GM12875 (cell line): ENCODE results near the gene AIFM3.

ENCODE experiments used
- H3K4me3 ChIP-seq: one replicate; pipeline ENCODE4 v1.5.1; 2011; ENCODE audit warnings: low read depth, low read length, control low read depth
- CTCF ChIP-seq: IDR thresholded peaks from 2 replicates; pipeline ENCODE4 v1.5.1; 2011; ENCODE audit warnings: low read depth, mild to moderate bottlenecking, control low read depth, inconsistent platforms, low read length, moderate library complexity, borderline replicate concordance; ENCODE audit not compliant: insufficient read depth

AIFM3 gene

GRCh38 chr22:21018314-21018713 is 51.3 kb downstream of the AIFM3 start:
- no peak for TF ChIP-seq CTCF
- H3K4me3 ChIP-seq = no peak overlapping the region

- no peak overlapping the region for H3K4me3 ChIP-seq
- TF ChIP-seq CTCF = peak; percentile 63; the same call in 1 of the 2 replicates
These were observed 53.9 kb downstream of the AIFM3 start for GRCh38 chr22:21020802-21021429.

- TF ChIP-seq CTCF = no peak
- H3K4me3 ChIP-seq = no peak overlapping the region
These were observed 55.5 kb downstream of the AIFM3 start for GRCh38 chr22:21022507-21022906.

GRCh38 chr22:21022955-21023614 is 56.0 kb downstream of the AIFM3 start:
- TF ChIP-seq CTCF = peak; percentile 14; the same call in 1 of the 2 replicates
- H3K4me3 ChIP-seq = no peak overlapping the region

GRCh38 chr22:21025266-21025665 is 58.2 kb downstream of the AIFM3 start:
- no peak for TF ChIP-seq CTCF
- H3K4me3 ChIP-seq = no peak overlapping the region

GRCh38 chr22:21025763-21026755 is 59.0 kb downstream of the AIFM3 start:
- TF ChIP-seq CTCF = no peak
- H3K4me3 ChIP-seq = no peak overlapping the region
